HUES48 (cell line): ENCODE data around the gene TGIF2.
A peak's percentile ranks its signal among the peaks of the same experiment; 100 is the strongest.
"Not testable (repeated sequence)": the region's sequence is repeated elsewhere in the genome, so short reads cannot be mapped to it uniquely, and the experiment has no call there.

Experiments used
- H3K27ac ChIP-seq: one replicate; pipeline ENCODE4 v1.7.0; 2013; ENCODE audit warnings: low read depth, low read length, inconsistent platforms
- H3K27me3 ChIP-seq: 2 replicates; pipeline ENCODE4 v1.6.1; 2013; ENCODE audit warnings: mild to moderate bottlenecking, low read length; ENCODE audit not compliant: control insufficient read depth, insufficient read depth
- H3K36me3 ChIP-seq: 2 replicates; pipeline ENCODE4 v1.6.1; 2013; ENCODE audit warnings: low read length; ENCODE audit not compliant: control insufficient read depth, insufficient read depth
- H3K4me1 ChIP-seq: 2 replicates; pipeline ENCODE4 v1.6.1; 2013; ENCODE audit warnings: mild to moderate bottlenecking, low read length; ENCODE audit not compliant: control insufficient read depth, insufficient read depth
- H3K4me3 ChIP-seq: 2 replicates; pipeline ENCODE4 v1.5.1; 2013; ENCODE audit warnings: mild to moderate bottlenecking, low read depth, low read length
- H3K9ac ChIP-seq: 2 replicates; pipeline ENCODE4 v1.6.1; 2013; ENCODE audit warnings: mild to moderate bottlenecking, low read depth, low read length, moderate library complexity
- H3K9me3 ChIP-seq: 2 replicates; pipeline ENCODE4 v1.6.1; 2013; ENCODE audit warnings: low read length; ENCODE audit not compliant: control insufficient read depth, insufficient read depth

TGIF2 gene

GRCh38 chr20:36606158-36607066 is 33.0 kb downstream of the TGIF2 start:
- Histone ChIP-seq H3K27ac (peak overlapping the region; percentile 91), H3K9ac (peak overlapping the region; percentile 84), H3K36me3 (peaks cover 38% of the 10 kb centered on the region), H3K4me1 (peaks cover 9% of the 10 kb centered on the region), H3K27me3 (no peaks in the 10 kb centered on the region), H3K4me3 (peak overlapping the region; percentile 95), H3K9me3 (no peaks in the 10 kb centered on the region)

- Histone ChIP-seq H3K4me1 (peaks cover 9% of the 10 kb centered on the region), H3K27me3 (no peaks in the 10 kb centered on the region), H3K4me3 (no peak overlapping the region), H3K27ac (no peak overlapping the region), H3K36me3 (peaks cover 52% of the 10 kb centered on the region), H3K9ac (no peak overlapping the region), H3K9me3 (no peaks in the 10 kb centered on the region)
Measured at GRCh38 chr20:36607586-36608387, 34.4 kb downstream of the TGIF2 start.

- H3K4me3 ChIP-seq, H3K27me3 ChIP-seq, H3K4me1 ChIP-seq, H3K27ac ChIP-seq, H3K9me3 ChIP-seq, H3K9ac ChIP-seq: not testable (repeated sequence)
- H3K36me3 ChIP-seq = peaks cover 57% of the 10 kb centered on the region
Measured at GRCh38 chr20:36608388-36608728, 35.0 kb downstream of the TGIF2 start.

GRCh38 chr20:36611625-36612024 is 38.2 kb downstream of the TGIF2 start:
- no peak overlapping the region for H3K9ac ChIP-seq
- H3K4me3 ChIP-seq = no peak overlapping the region
- no peaks in the 10 kb centered on the region for H3K27me3 ChIP-seq
- H3K9me3 ChIP-seq = no peaks in the 10 kb centered on the region
- no peak overlapping the region for H3K27ac ChIP-seq
- peaks cover 3% of the 10 kb centered on the region; the same call in 1 of the 2 replicates for H3K4me1 ChIP-seq
- peaks cover 76% of the 10 kb centered on the region for H3K36me3 ChIP-seq

GRCh38 chr20:36613974-36614373 is 40.6 kb downstream of the TGIF2 start:
- H3K27ac ChIP-seq = no peak overlapping the region
- H3K4me1 ChIP-seq = no peaks in the 10 kb centered on the region
- H3K9ac ChIP-seq = no peak overlapping the region
- peaks cover 61% of the 10 kb centered on the region for H3K36me3 ChIP-seq
- no peak overlapping the region for H3K4me3 ChIP-seq
- no peaks in the 10 kb centered on the region for H3K9me3 ChIP-seq
- H3K27me3 ChIP-seq = no peaks in the 10 kb centered on the region

GRCh38 chr20:36614781-36615557 is 41.6 kb downstream of the TGIF2 start:
- no peak overlapping the region for H3K9ac ChIP-seq
- no peaks in the 10 kb centered on the region for H3K9me3 ChIP-seq
- H3K4me1 ChIP-seq = no peaks in the 10 kb centered on the region
- peaks cover 52% of the 10 kb centered on the region for H3K36me3 ChIP-seq
- no peak overlapping the region for H3K27ac ChIP-seq
- H3K27me3 ChIP-seq = no peaks in the 10 kb centered on the region
- no peak overlapping the region for H3K4me3 ChIP-seq

- Histone ChIP-seq H3K36me3 (no peaks in the 10 kb centered on the region), H3K9ac (no peak overlapping the region), H3K27ac (no peak overlapping the region), H3K4me3 (no peak overlapping the region), H3K9me3 (no peaks in the 10 kb centered on the region), H3K4me1 (no peaks in the 10 kb centered on the region; the same call in 1 of the 2 replicates), H3K27me3 (no peaks in the 10 kb centered on the region)
Measured at GRCh38 chr20:36620917-36621316, 47.5 kb downstream of the TGIF2 start.

- H3K36me3 ChIP-seq = no peaks in the 10 kb centered on the region
- H3K9ac ChIP-seq = no peak overlapping the region
- H3K4me3 ChIP-seq = no peak overlapping the region
- no peaks in the 10 kb centered on the region; the same call in 1 of the 2 replicates for H3K4me1 ChIP-seq
- H3K27ac ChIP-seq = no peak overlapping the region
- H3K9me3 ChIP-seq = no peaks in the 10 kb centered on the region
- no peaks in the 10 kb centered on the region for H3K27me3 ChIP-seq
Measured at GRCh38 chr20:36623444-36623843, 50.0 kb downstream of the TGIF2 start.

GRCh38 chr20:36624068-36624943 is 50.9 kb downstream of the TGIF2 start:
- Histone ChIP-seq H3K27me3 (no peaks in the 10 kb centered on the region), H3K27ac (no peak overlapping the region), H3K9me3 (no peaks in the 10 kb centered on the region), H3K4me1 (no peaks in the 10 kb centered on the region; the same call in 1 of the 2 replicates), H3K4me3 (no peak overlapping the region), H3K36me3 (no peaks in the 10 kb centered on the region), H3K9ac (no peak overlapping the region)

GRCh38 chr20:36624944-36625324 is 51.5 kb downstream of the TGIF2 start:
- H3K9me3 ChIP-seq = no peaks in the 10 kb centered on the region
- H3K27ac ChIP-seq = no peak overlapping the region
- no peaks in the 10 kb centered on the region for H3K36me3 ChIP-seq
- no peak overlapping the region for H3K9ac ChIP-seq
- no peak overlapping the region for H3K4me3 ChIP-seq
- no peaks in the 10 kb centered on the region for H3K27me3 ChIP-seq
- no peaks in the 10 kb centered on the region; the same call in 1 of the 2 replicates for H3K4me1 ChIP-seq
